Neural cell (in vitro differentiated cells): ENCODE data around the gene RIPOR2. TPM values are rescaled to one million over a fixed set of nuclear protein-coding genes. Genes with fewer than 3 reads are reported as not detected.

Source experiments
- H2AFZ ChIP-seq: fragments of 200-600, 300-800 bp; sonication (generic), shearing (Covaris generic); 2 replicates; pipeline ENCODE4 v1.6.0; 2014; ENCODE audit warnings: low read depth, mild to moderate bottlenecking, antibody characterized with exemption, low read length, moderate library complexity
- H3F3A ChIP-seq: fragments of 200-600 bp; shearing (Covaris generic); 2 replicates; pipeline ENCODE4 v1.6.1; 2016; ENCODE audit warnings: mild to moderate bottlenecking, moderate library complexity, mixed read lengths, antibody characterized with exemption, low read length; ENCODE audit not compliant: insufficient read depth, poor library complexity, severe bottlenecking
- H3K27ac ChIP-seq: fragments of 200-600, 300-800 bp; sonication (generic), shearing (Covaris generic); 2 replicates; pipeline ENCODE4 v1.5.1; 2014; ENCODE audit warnings: mild to moderate bottlenecking, low read length, moderate library complexity
- H3K27me3 ChIP-seq: fragments of 300-800, 200-600 bp; sonication (generic), shearing (Covaris generic); 2 replicates; pipeline ENCODE4 v1.6.0; 2014; ENCODE audit warnings: mild to moderate bottlenecking, low read depth, low read length, moderate library complexity; ENCODE audit not compliant: insufficient read depth
- H3K36me3 ChIP-seq: fragments of 300-800, 200-600 bp; sonication (generic), shearing (Covaris generic); 2 replicates; pipeline ENCODE4 v1.5.1; 2014; ENCODE audit warnings: mild to moderate bottlenecking, antibody characterized with exemption, low read length, moderate library complexity; ENCODE audit not compliant: insufficient read depth
- H3K4me2 ChIP-seq: fragments of 300-800, 200-600 bp; sonication (generic), shearing (Covaris generic); 2 replicates; pipeline ENCODE4 v1.6.0; 2014; ENCODE audit warnings: mild to moderate bottlenecking, low read length
- H3K4me3 ChIP-seq: fragments of 300-800, 200-600 bp; sonication (generic), shearing (Covaris generic); 2 replicates; pipeline ENCODE4 v1.5.1; 2014; ENCODE audit warnings: mild to moderate bottlenecking, low read length, moderate library complexity
- H3K79me2 ChIP-seq: fragments of 200-600 bp; shearing (Covaris generic); replicated peaks from 2 replicates; pipeline ENCODE4 v1.6.0; 2014; ENCODE audit warnings: mild to moderate bottlenecking, low read length, moderate library complexity; ENCODE audit not compliant: insufficient read depth
- H3K9ac ChIP-seq: fragments of 300-800, 200-600 bp; sonication (generic), shearing (Covaris generic); 2 replicates; pipeline ENCODE4 v1.6.1; 2016; ENCODE audit warnings: mild to moderate bottlenecking, low read length, mixed read lengths
- H3K9me2 ChIP-seq: fragments of 200-600 bp; shearing (Covaris generic); 2 replicates; pipeline ENCODE4 v1.6.1; 2016; ENCODE audit warnings: mild to moderate bottlenecking, low read length, mixed read lengths; ENCODE audit not compliant: insufficient read depth
- H3K9me3 ChIP-seq: fragments of 200-600, 300-800 bp; sonication (generic), shearing (Covaris generic); 2 replicates; pipeline ENCODE4 v1.6.1; 2016; ENCODE audit warnings: mild to moderate bottlenecking, mixed run types, low read length, moderate library complexity, mixed read lengths
- H4K20me1 ChIP-seq: fragments of 200-600 bp; shearing (Covaris generic); 2 replicates; pipeline ENCODE4 v1.6.1; 2016; ENCODE audit warnings: mild to moderate bottlenecking, mixed run types; ENCODE audit not compliant: insufficient read depth
- CTCF ChIP-seq: fragments of 450-650 bp; IDR thresholded peaks from 2 replicates; pipeline ENCODE4 v1.5.1; 2014; ENCODE audit warnings: antibody characterized with exemption, mild to moderate bottlenecking, moderate library complexity; ENCODE audit not compliant: poor library complexity, severe bottlenecking
- EP300 ChIP-seq: fragments of 450-650 bp; conservative IDR thresholded peaks from 2 replicates; pipeline ENCODE4 v1.6.1; 2014; ENCODE audit warnings: antibody characterized with exemption, mild to moderate bottlenecking, moderate library complexity; ENCODE audit not compliant: poor library complexity, severe bottlenecking
- EZH2 ChIP-seq: fragments of 200-600, 300-800 bp; shearing (Covaris generic), sonication (generic); IDR thresholded peaks from 2 replicates; pipeline ENCODE4 v1.6.1; 2014; ENCODE audit warnings: antibody characterized with exemption, low read length, borderline replicate concordance, mild to moderate bottlenecking; ENCODE audit not compliant: insufficient read depth, poor library complexity, severe bottlenecking
- MXI1 ChIP-seq: fragments of 450-650 bp; conservative IDR thresholded peaks from 2 replicates; pipeline ENCODE4 v1.6.1; 2014; ENCODE audit warnings: antibody characterized with exemption, mild to moderate bottlenecking; ENCODE audit not compliant: poor library complexity, severe bottlenecking
- POLR2AphosphoS5 ChIP-seq: IDR thresholded peaks from 2 replicates; pipeline ENCODE4 v1.6.1; 2012
- RAD21 ChIP-seq: fragments of 450-650 bp; conservative IDR thresholded peaks from 2 replicates; pipeline ENCODE4 v1.6.1; 2014; ENCODE audit warnings: antibody characterized with exemption, mild to moderate bottlenecking, moderate library complexity
- SMC3 ChIP-seq: fragments of 450-650 bp; conservative IDR thresholded peaks from 2 replicates; pipeline ENCODE4 v1.6.1; 2014; ENCODE audit warnings: antibody characterized with exemption, mild to moderate bottlenecking, moderate library complexity; ENCODE audit not compliant: poor library complexity
- TAF1 ChIP-seq: IDR thresholded peaks from 2 replicates; pipeline ENCODE4 v1.6.1; 2012; ENCODE audit warnings: low read depth
- polyA plus RNA-seq: library from polyadenylated mRNA; depleted of rRNA; stranded (reverse); fragments of >200 nt; gene quantifications from 2 replicates; pipeline ENCODE4 v1.2.3, GENCODE V29; 2014
- TF ChIP-seq, protein P1 (sequence below): IDR thresholded peaks from 2 replicates; pipeline ENCODE4 v1.6.1; 2012; ENCODE audit warnings: borderline replicate concordance

The RIPOR2 gene
- polyA plus RNA-seq, 1 donor from 2014 or later, result 83.8 TPM

DNA sequence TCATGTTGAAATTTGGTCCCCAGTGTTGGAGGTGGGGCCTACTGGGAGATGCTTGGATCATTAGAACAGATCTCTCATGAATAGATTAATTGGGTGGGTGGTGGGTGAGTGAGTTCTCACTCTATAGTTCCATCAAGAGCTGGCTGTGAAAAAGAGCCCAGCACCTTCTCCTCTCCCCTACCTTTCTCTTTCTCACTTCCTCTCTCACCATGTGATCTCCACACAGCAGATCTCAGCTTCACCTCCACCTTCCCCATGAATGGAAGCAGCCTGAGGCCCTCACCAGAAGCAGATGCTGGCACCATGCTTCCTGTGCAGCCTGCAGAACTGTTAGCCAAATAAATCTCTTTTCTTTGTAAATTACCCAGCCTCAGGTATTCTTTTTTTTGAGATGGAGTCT, 173.9 kb downstream of the RIPOR2 start:
- H3K9me2 ChIP-seq, result no peaks in the 10 kb centered on the region
- no peak overlapping the region for H3K4me2 ChIP-seq
- no peaks in the 10 kb centered on the region for H4K20me1 ChIP-seq
- H3K27ac ChIP-seq, result no peak overlapping the region
- no peaks in the 10 kb centered on the region for H3K79me2 ChIP-seq
- no peaks in the 10 kb centered on the region for H3K27me3 ChIP-seq
- TF ChIP-seq, protein P1, sequence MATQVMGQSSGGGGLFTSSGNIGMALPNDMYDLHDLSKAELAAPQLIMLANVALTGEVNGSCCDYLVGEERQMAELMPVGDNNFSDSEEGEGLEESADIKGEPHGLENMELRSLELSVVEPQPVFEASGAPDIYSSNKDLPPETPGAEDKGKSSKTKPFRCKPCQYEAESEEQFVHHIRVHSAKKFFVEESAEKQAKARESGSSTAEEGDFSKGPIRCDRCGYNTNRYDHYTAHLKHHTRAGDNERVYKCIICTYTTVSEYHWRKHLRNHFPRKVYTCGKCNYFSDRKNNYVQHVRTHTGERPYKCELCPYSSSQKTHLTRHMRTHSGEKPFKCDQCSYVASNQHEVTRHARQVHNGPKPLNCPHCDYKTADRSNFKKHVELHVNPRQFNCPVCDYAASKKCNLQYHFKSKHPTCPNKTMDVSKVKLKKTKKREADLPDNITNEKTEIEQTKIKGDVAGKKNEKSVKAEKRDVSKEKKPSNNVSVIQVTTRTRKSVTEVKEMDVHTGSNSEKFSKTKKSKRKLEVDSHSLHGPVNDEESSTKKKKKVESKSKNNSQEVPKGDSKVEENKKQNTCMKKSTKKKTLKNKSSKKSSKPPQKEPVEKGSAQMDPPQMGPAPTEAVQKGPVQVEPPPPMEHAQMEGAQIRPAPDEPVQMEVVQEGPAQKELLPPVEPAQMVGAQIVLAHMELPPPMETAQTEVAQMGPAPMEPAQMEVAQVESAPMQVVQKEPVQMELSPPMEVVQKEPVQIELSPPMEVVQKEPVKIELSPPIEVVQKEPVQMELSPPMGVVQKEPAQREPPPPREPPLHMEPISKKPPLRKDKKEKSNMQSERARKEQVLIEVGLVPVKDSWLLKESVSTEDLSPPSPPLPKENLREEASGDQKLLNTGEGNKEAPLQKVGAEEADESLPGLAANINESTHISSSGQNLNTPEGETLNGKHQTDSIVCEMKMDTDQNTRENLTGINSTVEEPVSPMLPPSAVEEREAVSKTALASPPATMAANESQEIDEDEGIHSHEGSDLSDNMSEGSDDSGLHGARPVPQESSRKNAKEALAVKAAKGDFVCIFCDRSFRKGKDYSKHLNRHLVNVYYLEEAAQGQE, result no peak
- TF ChIP-seq POLR2AphosphoS5, result no peak
- no peak for TF ChIP-seq RAD21
- TF ChIP-seq EZH2, result no peak
- no peak for TF ChIP-seq MXI1
- TF ChIP-seq CTCF, result no peak
- TF ChIP-seq SMC3, result no peak
- no peak for TF ChIP-seq TAF1
- TF ChIP-seq EP300, result no peak
- H3K4me3 ChIP-seq, result no peak overlapping the region
- H3F3A ChIP-seq, result no peaks in the 10 kb centered on the region
- no peaks in the 10 kb centered on the region for H3K9me3 ChIP-seq
- H3K36me3 ChIP-seq, result no peaks in the 10 kb centered on the region
- H2AFZ ChIP-seq, result no peak overlapping the region
- no peak overlapping the region for H3K9ac ChIP-seq

DNA sequence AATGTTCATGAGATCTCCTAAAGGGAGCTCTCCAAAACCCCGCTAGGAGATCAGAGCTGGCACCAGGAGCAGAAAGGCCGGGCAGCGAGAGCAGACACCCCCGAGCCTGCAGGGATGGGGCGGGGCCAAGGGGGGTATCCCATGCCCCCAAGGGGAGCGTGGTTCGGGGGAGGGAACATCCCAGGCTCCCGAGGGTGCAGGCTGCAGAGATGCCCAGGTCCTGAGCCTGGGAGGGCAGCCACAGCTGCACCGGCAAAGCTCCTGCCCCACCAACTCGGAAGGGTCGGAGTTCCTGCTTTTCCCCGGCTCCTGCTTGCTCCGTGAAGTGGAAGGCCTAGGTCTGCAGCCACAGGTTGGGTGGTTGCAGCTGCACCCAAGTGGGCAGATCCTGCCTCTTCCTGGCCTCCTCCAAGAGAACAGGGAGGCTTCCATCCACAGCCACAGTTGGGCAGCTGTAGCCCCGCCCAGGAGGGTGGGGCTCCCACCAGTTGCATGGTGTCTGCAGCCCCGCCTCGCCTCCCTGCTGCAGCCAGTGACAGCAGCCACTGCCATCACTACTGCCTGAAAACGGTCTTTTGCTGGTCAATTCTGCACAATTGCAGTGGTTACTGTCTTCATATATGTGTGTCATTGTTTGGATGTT, 174.4 kb downstream of the RIPOR2 start:
- Histone ChIP-seq H3K36me3 (no peaks in the 10 kb centered on the region), H2AFZ (no peak overlapping the region)

More for the DNA sequence above, 174.4 kb downstream of the RIPOR2 start:
- Histone ChIP-seq H4K20me1 (no peaks in the 10 kb centered on the region), H3K27me3 (no peaks in the 10 kb centered on the region), H3F3A (no peaks in the 10 kb centered on the region), H3K9ac (no peak overlapping the region), H3K27ac (no peak overlapping the region), H3K79me2 (no peaks in the 10 kb centered on the region), H3K9me2 (no peaks in the 10 kb centered on the region), H3K4me3 (no peak overlapping the region), H3K9me3 (no peaks in the 10 kb centered on the region), H3K4me2 (no peak overlapping the region)
- no peak for TF ChIP-seq MXI1
- TF ChIP-seq, protein P1, result no peak
